Motor neuron (in vitro differentiated cells): Measurements from ENCODE around the gene XRCC3. TPM values are rescaled to one million over a fixed set of nuclear protein-coding genes. Genes with fewer than 3 reads are reported as not detected.

Experiments
- ATAC-seq, 8 experiments: fragments of 200-7000 bp; cut with Tn5 transposase; replicated peaks in 6 of 8; 2 replicates each; pipeline ENCODE4 v1.8.0; 2021; ENCODE audit warnings: mild to moderate bottlenecking in 8 of 8, moderate library complexity in 8 of 8
- H3K27ac ChIP-seq, 2 donors: fragments of 250-450 bp; sonication (Bioruptor Pico); 2 replicates each; pipeline ENCODE4 v1.9.0; 2021; ENCODE audit warnings: antibody characterized with exemption in 2 of 2, mild to moderate bottlenecking in 2 of 2, moderate library complexity in 1 of 2
- H3K4me1 ChIP-seq, 2 donors: fragments of 250-450 bp; sonication (Bioruptor Pico); replicated peaks in 1 of 2; 2 replicates each; pipeline ENCODE4 v1.6.1; 2021; ENCODE audit warnings: antibody characterized with exemption in 2 of 2, mild to moderate bottlenecking in 2 of 2, moderate library complexity in 1 of 2
- H3K4me3 ChIP-seq, 5 donors: fragments of 250-450 bp; sonication (Bioruptor Pico); 2 replicates each; pipeline ENCODE4 v1.9.0; 2021; ENCODE audit warnings: antibody characterized with exemption in 5 of 5, mild to moderate bottlenecking in 5 of 5, moderate library complexity in 4 of 5
- whole genome bisulfite sequencing, 10 experiments: fragments of 450-650 bp; shearing (Covaris generic); methylation state at CpG; one replicate each; pipeline ENCODE4 v1.0.0; 2022; 5-methylcytosine and 5-hydroxymethylcytosine counted together
- in situ Hi-C, 9 experiments: fragments of 400-800 bp; cut with MboI; loops; one replicate each; pipeline ENCODE4 v1.15.0; 2021; ENCODE audit warnings: low sequenced_read_pairs in 9 of 9, low pct_unique_long_range_greater_than_20kb in 2 of 9; ENCODE audit not compliant: unreplicated experiment in 9 of 9
- total RNA-seq, 8 experiments: library from RNA; unstranded; fragments of 300-600 nt; gene quantifications; 2 replicates each; pipeline versions ENCODE4 v1.2.3 to v1.2.4, GENCODE V29; 2022

Gene XRCC3
- total RNA-seq, 8 experiments from 2014 or later, result 5.5 to 31.2 (median 7.5) TPM

- no peak for ATAC-seq
- H3K27ac ChIP-seq, result no peak overlapping the region
- H3K4me3 ChIP-seq, result no peak overlapping the region
- 86 to 100% (median 96%) methylated on average over 1 to 4 of the region's 4 CpGs; no CpG with 5 or more reads in 5 of the 10 experiments for WGBS, 10 experiments
- H3K4me1 ChIP-seq, result peaks cover 10 to 19% of the 10 kb centered on the region in 2 donors
- in situ Hi-C loops, result no loop called here
Observed at GRCh38 chr14:103650213-103650612, 65.0 kb downstream of the XRCC3 start.

DNA sequence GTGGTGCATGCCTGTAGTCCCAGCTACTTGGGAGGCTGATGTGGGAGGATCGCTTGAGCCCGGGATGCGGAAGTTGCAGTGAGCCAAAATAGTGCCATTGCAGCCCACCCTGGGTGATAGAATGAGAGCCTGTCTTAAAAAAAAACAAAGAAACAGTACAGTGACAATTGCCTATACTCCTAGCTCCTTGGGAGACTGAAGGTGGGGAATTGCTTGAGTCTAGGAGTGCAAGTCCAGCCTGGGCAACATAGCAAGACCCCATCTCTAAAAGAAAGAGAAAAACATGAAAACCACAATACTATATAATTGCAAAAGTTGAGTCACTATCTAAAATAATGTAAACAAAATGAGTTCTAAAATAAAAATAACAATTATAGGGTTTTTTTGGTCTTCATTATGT is 66.2 kb downstream of the XRCC3 start:
- H3K4me1 ChIP-seq, result peaks cover 9 to 18% of the 10 kb centered on the region in 2 donors
- in situ Hi-C loops, result no loop called here
- no peak overlapping the region for H3K4me3 ChIP-seq
- no peak for ATAC-seq
- 70 to 100% (median 93%) methylated on average over 2 to 3 of the region's 3 CpGs; no CpG with 5 or more reads in 6 of the 10 experiments for WGBS, 10 experiments
- no peak overlapping the region for H3K27ac ChIP-seq

Other genes with a start within 250 kb of the XRCC3 start
- gene CKB, start 192.6 kb downstream of the XRCC3 start, total RNA-seq, result 1,000 to 10,000 TPM in 1 of 8 experiments, 100 to 1,000 TPM in 6, 10 to 100 TPM in 1; 37.4 to 1,622 (median 346) TPM
- gene TRMT61A, start 186.3 kb downstream of the XRCC3 start, total RNA-seq, result 10 to 100 TPM in 4 of 8 experiments, 1 to 10 TPM in 4; 5.3 to 14.6 (median 10.2) TPM
- 10 to 100 TPM; 23.0 to 34.5 (median 26.7) TPM for gene BAG5, start 152.8 kb downstream of the XRCC3 start, total RNA-seq
- gene COA8, start 152.5 kb downstream of the XRCC3 start, total RNA-seq, result 10 to 100 TPM; 38.8 to 69.5 (median 56.7) TPM
- gene KLC1, start 86.2 kb downstream of the XRCC3 start, total RNA-seq, result 100 to 1,000 TPM in 7 of 8 experiments, 10 to 100 TPM in 1; 88.3 to 298 (median 254) TPM
- gene ZFYVE21, start 359 bp upstream of the XRCC3 start, total RNA-seq, result 10 to 100 TPM; 18.3 to 41.8 (median 29.6) TPM
- gene PPP1R13B, start 132.1 kb upstream of the XRCC3 start, total RNA-seq, result 10 to 100 TPM in 1 of 8 experiments, 1 to 10 TPM in 7; 3.0 to 10.6 (median 8.6) TPM
- under 1 TPM in 1 of 8 experiments, not detected in 7; 0.33 TPM for gene TDRD9, start 213.0 kb upstream of the XRCC3 start, total RNA-seq
- gene RD3L, start 227.1 kb upstream of the XRCC3 start, total RNA-seq, result under 1 TPM in 1 of 8 experiments, not detected in 7; 0.21 TPM